Astrocyte (in vitro differentiated cells and primary cell): ENCODE data around the gene IQGAP1.

Experiments
- EZH2 ChIP-seq: IDR thresholded peaks from 2 replicates; pipeline ENCODE4 v1.6.1; 2012; ENCODE audit warnings: mild to moderate bottlenecking, low read length, inconsistent platforms; ENCODE audit not compliant: insufficient read depth
- TF ChIP-seq, protein P1 (sequence below): IDR thresholded peaks from 2 replicates; pipeline ENCODE4 v1.5.1; 2011; ENCODE audit warnings: low read depth, mild to moderate bottlenecking, inconsistent platforms, low read length, moderate library complexity; ENCODE audit not compliant: insufficient read depth

DNA sequence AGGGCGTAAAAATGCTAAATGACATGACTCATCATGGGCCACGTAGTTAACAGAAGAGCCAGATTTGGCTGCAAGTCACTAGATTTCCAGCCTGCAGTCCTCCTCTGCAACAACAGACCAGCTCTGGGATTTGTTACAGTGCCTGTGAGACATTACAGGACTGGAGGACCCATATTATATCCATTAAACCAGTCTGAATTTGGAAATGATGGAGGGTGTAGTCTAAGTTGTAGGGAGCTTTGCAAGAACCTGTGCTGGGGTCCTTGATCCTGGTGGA, 25.2 kb upstream of the IQGAP1 start:
- TF ChIP-seq, protein P1, sequence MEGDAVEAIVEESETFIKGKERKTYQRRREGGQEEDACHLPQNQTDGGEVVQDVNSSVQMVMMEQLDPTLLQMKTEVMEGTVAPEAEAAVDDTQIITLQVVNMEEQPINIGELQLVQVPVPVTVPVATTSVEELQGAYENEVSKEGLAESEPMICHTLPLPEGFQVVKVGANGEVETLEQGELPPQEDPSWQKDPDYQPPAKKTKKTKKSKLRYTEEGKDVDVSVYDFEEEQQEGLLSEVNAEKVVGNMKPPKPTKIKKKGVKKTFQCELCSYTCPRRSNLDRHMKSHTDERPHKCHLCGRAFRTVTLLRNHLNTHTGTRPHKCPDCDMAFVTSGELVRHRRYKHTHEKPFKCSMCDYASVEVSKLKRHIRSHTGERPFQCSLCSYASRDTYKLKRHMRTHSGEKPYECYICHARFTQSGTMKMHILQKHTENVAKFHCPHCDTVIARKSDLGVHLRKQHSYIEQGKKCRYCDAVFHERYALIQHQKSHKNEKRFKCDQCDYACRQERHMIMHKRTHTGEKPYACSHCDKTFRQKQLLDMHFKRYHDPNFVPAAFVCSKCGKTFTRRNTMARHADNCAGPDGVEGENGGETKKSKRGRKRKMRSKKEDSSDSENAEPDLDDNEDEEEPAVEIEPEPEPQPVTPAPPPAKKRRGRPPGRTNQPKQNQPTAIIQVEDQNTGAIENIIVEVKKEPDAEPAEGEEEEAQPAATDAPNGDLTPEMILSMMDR = no peak
- TF ChIP-seq EZH2 = no peak
